Activated CD8-positive, alpha-beta memory T cell treated with anti-CD3 and anti-CD28 coated beads, Interleukin-2, amount 50 U/mL, for 1 hour (primary cell): ENCODE results near the gene CD46.

Experiments
- DNase-seq: peaks from one replicate; pipeline ENCODE4 v3.0.0-alpha.2; 2020; ENCODE audit errors: extremely low read depth

Gene CD46

GRCh38 chr1:207828485-207829158 is 76.8 kb downstream of the CD46 start:
- DNase-seq: no peak

DNA sequence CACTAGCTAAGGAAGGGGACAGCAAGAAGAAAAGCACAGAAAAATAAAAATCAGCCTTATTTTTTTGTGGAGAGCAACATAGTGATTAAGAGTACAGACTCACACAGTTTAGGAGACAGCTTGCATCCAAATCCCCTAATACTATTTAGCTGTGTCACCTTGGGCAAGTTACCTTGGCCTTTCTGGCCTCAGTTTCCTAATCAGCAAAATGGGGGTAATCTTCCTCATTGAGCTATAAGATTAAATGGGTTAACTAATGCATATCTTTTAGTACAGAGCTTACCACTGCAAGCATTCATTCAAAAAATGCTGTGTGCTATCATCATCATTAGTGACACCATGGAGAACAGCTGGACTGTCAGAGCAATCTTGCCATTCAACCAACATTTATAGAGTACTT is 77.7 kb downstream of the CD46 start:
- DNase-seq: no peak

- DNase-seq: no peak
These were observed 78.9 kb downstream of the CD46 start for GRCh38 chr1:207830788-207831187.

- no peak for DNase-seq
These were observed 79.9 kb downstream of the CD46 start for GRCh38 chr1:207831517-207832327.

- DNase-seq: no peak
These were observed 80.9 kb downstream of the CD46 start for GRCh38 chr1:207832796-207833195.

DNA sequence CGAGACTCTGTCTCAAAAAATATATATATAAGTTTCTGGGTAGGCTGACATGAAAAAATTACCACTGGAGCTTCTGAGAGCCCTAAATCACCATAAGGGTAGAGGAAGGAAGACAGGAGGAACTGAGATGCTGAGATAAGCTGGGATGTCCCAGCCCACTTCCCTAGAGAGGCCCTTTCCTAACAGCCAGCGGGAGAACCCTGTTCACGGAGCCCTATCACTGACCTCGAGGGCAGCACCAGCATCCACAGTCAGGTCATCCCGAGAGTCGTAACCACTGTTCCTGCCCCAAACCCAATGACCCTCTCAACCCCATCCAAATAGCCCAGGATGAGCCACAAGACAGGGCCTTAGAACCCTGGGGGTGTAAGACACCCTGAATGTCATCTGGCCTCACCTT is 81.5 kb downstream of the CD46 start:
- no peak for DNase-seq

GRCh38 chr1:207833956-207834660 is 82.3 kb downstream of the CD46 start:
- DNase-seq: no peak

DNA sequence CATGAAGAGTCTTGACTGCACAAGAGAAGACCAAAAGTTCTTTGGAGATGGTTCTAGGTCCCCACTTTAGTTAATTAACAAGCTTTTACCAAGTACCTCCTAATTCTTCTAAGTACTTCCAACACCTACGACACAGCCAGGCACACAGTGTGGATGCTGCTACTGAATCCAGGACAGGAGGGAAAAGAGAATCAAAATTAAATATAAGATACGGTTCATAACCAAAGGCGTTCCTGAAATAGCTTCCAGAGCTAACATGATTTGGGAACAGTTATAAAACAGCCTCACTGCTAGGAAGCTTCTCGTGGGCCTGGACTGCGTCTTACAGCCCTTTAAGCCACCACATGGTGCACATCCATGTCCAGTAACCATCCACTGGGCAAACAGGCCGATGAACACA is 84.1 kb downstream of the CD46 start:
- DNase-seq: no peak

- no peak for DNase-seq
These were observed 84.9 kb downstream of the CD46 start for GRCh38 chr1:207836591-207837347.

DNA sequence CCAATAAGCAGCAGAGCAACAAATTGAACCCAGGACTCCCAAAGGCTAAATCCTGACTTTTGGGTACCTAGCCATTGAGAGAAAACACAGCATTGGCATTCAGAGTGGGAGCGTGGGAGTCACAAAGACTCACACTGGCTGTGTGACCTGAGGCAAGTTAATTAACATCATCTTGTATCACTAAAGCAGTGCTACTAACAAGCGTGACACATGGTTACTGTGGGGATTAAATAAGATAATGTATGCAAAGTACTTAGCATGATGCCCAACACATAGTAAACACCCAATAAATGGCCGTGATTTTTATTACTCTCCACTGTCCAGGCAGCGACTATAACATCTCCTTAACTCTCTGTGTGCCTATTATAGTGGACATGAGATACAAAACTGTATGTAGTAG is 85.8 kb downstream of the CD46 start:
- no peak for DNase-seq

- no peak for DNase-seq
These were observed 86.6 kb downstream of the CD46 start for GRCh38 chr1:207838156-207839082.

GRCh38 chr1:207839083-207839413 is 87.2 kb downstream of the CD46 start:
- DNase-seq: no peak

- DNase-seq: no peak
These were observed 88.5 kb downstream of the CD46 start for GRCh38 chr1:207840380-207840779.

DNA sequence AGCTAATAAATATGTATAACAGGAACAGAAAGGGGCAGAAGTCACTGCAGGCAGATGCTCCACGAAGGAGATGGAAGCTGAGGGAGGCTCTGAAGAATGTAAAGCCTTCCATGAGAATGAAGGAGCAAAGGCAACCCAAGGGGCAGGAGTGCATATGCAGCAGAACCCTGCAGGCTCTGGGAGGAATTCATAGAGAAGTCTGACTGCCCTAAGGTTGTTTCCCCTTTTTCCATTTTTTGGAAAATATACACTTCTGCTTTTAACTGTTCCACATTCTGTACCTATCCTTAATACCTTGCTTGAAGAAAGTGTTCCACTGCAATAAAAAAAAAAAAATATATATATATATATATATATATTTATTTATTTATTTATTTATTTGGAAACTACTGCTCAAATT is 89.4 kb downstream of the CD46 start:
- no peak for DNase-seq

GRCh38 chr1:207841901-207842300 is 90.0 kb downstream of the CD46 start:
- no peak for DNase-seq

- DNase-seq: no peak
These were observed 90.7 kb downstream of the CD46 start for GRCh38 chr1:207842506-207842905.

DNA sequence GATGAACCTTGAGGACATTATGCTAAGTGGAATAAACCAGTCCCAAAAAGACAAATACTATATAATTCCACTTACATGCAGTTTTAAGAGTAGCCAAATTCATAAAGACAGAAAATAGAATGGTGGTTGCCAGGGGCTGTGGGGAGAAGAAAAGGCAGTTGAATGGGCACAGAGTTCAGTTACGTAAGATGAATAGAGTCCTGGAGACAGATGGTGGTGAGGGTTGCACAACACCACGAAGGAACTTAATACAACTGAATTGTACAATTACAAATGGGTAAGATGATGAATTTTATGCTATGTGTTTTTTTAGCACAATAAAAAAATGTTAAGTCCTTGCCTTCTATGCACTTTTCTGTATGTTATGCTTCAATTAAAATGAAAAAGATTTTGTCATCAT is 92.5 kb downstream of the CD46 start:
- no peak for DNase-seq
